HG03039 (cell line): ENCODE results near the gene IMPA2.
"Not testable (repeated sequence)": the region's sequence is repeated elsewhere in the genome, so short reads cannot be mapped to it uniquely, and the experiment has no call there.

ENCODE experiments used
- ATAC-seq: cut with Tn5 transposase; IDR thresholded peaks from one replicate; pipeline ENCODE4 v1.9.1; 2021; ENCODE audit warnings: mild to moderate bottlenecking, moderate library complexity; ENCODE audit not compliant: unreplicated experiment

The IMPA2 gene

GRCh38 chr18:12067671-12068070 lies 86.4 kb downstream of the IMPA2 start:
- ATAC-seq = no peak

- not testable (repeated sequence) for ATAC-seq
These were observed 87.1 kb downstream of the IMPA2 start for GRCh38 chr18:12068316-12068949.

DNA sequence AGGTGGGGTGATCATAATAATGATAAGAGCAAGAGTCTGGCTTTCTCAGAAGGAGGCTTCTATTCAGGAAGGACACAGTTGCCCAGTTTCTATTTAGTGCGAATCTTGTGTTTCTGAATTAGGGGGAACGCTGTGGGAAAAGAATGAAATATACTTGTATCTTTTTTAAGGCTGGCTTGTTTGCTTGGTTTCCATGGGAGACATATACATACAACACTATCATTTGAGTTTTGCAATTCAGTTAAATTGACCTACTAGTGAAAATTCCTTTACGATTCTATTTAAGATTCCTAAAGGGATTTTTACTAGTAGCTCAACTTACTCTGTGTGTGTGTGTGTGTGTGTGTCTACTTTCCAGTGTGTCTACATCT lies 87.6 kb downstream of the IMPA2 start:
- no peak for ATAC-seq

DNA sequence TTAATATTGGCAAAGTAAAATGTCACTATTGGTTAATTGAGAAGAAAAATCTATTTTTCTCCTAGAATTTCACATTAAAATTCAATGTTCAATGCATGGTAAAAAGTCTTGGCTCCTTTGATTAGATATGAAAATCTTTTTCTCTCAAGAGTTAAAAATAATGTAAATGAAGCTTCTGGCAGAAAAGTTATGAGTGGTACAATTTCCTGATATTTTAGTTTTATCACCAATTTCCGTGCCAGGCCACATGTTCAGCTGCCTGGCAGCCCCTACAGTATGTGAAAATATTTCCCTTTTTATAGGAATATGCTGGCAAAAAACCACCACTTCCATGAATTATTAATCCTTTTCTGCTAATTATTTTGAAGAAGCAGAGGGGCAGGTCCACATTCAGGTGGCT lies 89.8 kb downstream of the IMPA2 start:
- ATAC-seq = not testable (repeated sequence)

DNA sequence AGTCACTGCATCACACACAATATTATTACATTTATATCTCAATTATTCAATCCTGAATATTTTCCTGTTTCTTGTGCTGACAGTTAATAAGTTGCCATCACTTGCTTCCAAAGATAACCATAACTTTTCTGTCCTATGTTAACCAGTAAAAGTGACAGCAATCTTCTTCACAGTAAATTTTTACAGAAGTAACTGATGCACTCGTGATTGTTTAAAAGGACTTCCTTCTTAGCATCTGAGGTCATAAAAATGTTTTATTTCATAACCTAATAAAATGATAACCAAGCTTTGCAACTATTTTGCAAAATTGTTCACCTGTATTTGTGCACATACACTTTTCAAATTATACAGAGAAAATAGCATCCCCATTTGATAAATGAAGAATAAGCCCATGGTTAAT lies 91.7 kb downstream of the IMPA2 start:
- no peak for ATAC-seq

DNA sequence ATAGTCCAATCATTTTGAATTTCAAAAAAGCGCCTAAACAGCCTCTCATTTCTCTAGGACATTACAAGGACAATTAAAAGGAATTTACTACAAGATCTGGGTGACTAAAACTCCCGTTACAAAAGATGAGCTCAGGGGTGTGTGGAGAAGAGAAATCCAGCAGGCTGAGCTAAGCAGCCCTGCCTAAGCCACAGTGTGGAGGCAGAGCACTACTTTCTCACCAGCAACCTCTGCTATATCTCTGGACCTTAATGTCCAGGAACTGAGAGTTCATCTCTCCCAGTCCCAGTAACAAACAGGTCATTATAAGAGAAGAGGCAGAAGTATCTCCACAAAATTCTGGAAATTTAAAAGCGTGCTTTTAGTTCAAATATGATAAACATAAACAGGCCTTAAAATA lies 93.4 kb downstream of the IMPA2 start:
- no peak for ATAC-seq

GRCh38 chr18:12076424-12077140 lies 95.3 kb downstream of the IMPA2 start:
- no peak for ATAC-seq

GRCh38 chr18:12077994-12078393 lies 96.7 kb downstream of the IMPA2 start:
- not testable (repeated sequence) for ATAC-seq

DNA sequence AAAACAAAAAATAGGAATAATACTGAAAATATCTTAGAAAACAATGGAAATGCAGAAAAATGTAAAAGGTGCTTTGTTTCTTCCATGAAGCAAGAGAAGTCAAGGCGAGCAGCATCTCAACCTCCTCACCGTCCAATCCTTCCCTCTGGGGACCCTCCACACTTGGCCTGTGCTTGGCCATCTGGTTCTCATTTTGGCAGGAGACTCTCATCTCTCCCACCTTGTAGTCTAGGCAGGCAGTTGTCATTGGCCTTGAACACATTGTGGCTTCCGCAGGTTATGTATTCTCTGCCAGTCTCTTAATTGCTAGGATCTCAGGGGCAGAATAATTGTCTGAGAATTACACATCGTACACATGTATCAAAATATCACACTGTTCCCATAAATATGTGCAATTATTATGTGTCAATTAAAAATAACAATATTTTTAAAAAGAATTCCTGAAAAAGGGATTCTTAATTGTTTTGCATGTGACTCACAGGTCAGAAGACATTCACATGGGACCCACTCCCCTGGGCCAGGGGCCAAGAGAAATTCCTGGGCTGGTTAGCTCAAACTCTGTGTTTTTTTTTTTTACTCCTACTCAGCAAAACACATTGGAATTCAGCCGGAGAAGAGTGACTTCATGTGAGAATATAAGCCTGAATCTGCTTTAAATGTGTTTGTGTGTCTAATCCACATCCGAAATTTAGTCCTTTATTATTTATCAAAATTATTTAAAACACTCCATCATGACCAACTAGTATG lies 98.4 kb downstream of the IMPA2 start:
- no peak for ATAC-seq
